ENCODE results near the gene GEMIN4.
"Not testable (repeated sequence)": the region's sequence is repeated elsewhere in the genome, so short reads cannot be mapped to it uniquely, and the experiment has no call there.

The GEMIN4 gene

GRCh38 chr17:795721-796120 lies 43.7 kb upstream of the GEMIN4 start:
- TF ChIP-seq CTCF (IDR thresholded peaks at IDR 0.05; ENCODE audit: low read depth, low read length): no peak
- DNase-seq (ENCODE audit: extremely low read depth, low read depth): no peak

- DNase-seq (ENCODE audit: extremely low read depth, low read depth): no peak
- TF ChIP-seq CTCF (IDR thresholded peaks at IDR 0.05; ENCODE audit: low read depth, low read length): no peak
Observed at GRCh38 chr17:795276-795675, 43.2 kb upstream of the GEMIN4 start.

- peak; percentile 75 for TF ChIP-seq CTCF (IDR thresholded peaks at IDR 0.05; ENCODE audit: low read depth, low read length)
- DNase-seq (ENCODE audit: extremely low read depth, low read depth): peak; percentile 40
Observed at GRCh38 chr17:794876-795275, 42.8 kb upstream of the GEMIN4 start.

- TF ChIP-seq CTCF (IDR thresholded peaks at IDR 0.05; ENCODE audit: low read depth, low read length): no peak; the same call in 1 of the 2 replicates
- DNase-seq (ENCODE audit: extremely low read depth, low read depth): no peak
Observed at GRCh38 chr17:792277-792676, 40.2 kb upstream of the GEMIN4 start.

- no peak for DNase-seq (ENCODE audit: extremely low read depth, low read depth)
- TF ChIP-seq CTCF (IDR thresholded peaks at IDR 0.05; ENCODE audit: low read depth, low read length): no peak
Observed at GRCh38 chr17:791829-792228, 39.8 kb upstream of the GEMIN4 start.

- not testable (repeated sequence) for DNase-seq (ENCODE audit: extremely low read depth, low read depth)
Observed at GRCh38 chr17:790874-791247, 38.8 kb upstream of the GEMIN4 start.

GRCh38 chr17:789931-790873 lies 38.1 kb upstream of the GEMIN4 start:
- DNase-seq (ENCODE audit: extremely low read depth, low read depth): peak; percentile 8

- DNase-seq (ENCODE audit: extremely low read depth, low read depth): no peak
- no peak for TF ChIP-seq CTCF (IDR thresholded peaks at IDR 0.05; ENCODE audit: low read depth, low read length)
Observed at GRCh38 chr17:789160-789840, 37.2 kb upstream of the GEMIN4 start.

Measured in AG09319 (cell line).